GM19438 (cell line): ENCODE measurements around the gene ADD3.
A peak's percentile ranks its signal among the peaks of the same experiment; 100 is the strongest.

Source experiments
- ATAC-seq: cut with Tn5 transposase; IDR thresholded peaks from one replicate; pipeline ENCODE4 v1.9.1; 2021; ENCODE audit warnings: low read depth; ENCODE audit not compliant: unreplicated experiment

ADD3 gene

GRCh38 chr10:109998513-109998912, 9.3 kb upstream of the ADD3 start:
- ATAC-seq = no peak

- no peak for ATAC-seq
Measured at GRCh38 chr10:110002801-110003523, 4.8 kb upstream of the ADD3 start.

- ATAC-seq = no peak
Measured at GRCh38 chr10:110003524-110003885, 4.3 kb upstream of the ADD3 start.

GRCh38 chr10:110005719-110006118, 2.1 kb upstream of the ADD3 start:
- ATAC-seq = no peak

- no peak for ATAC-seq
Measured at GRCh38 chr10:110006358-110007160, 1.2 kb upstream of the ADD3 start.

GRCh38 chr10:110007161-110007700, 553 bp upstream of the ADD3 start:
- ATAC-seq = peak; percentile 30

GRCh38 chr10:110008518-110009339, 945 bp downstream of the ADD3 start:
- ATAC-seq = peak; percentile 21

- ATAC-seq = no peak
Measured at GRCh38 chr10:110009736-110010475, 2.1 kb downstream of the ADD3 start.

- no peak for ATAC-seq
Measured at GRCh38 chr10:110010486-110011378, 2.9 kb downstream of the ADD3 start.

- ATAC-seq = no peak
Measured at GRCh38 chr10:110011681-110012080, 3.9 kb downstream of the ADD3 start.

- no peak for ATAC-seq
Measured at GRCh38 chr10:110013630-110014293, 6.0 kb downstream of the ADD3 start.

GRCh38 chr10:110016039-110016438, 8.3 kb downstream of the ADD3 start:
- ATAC-seq = no peak

GRCh38 chr10:110017052-110017451, 9.3 kb downstream of the ADD3 start:
- ATAC-seq = no peak

- no peak for ATAC-seq
Measured at GRCh38 chr10:110017907-110018306, 10.1 kb downstream of the ADD3 start.

GRCh38 chr10:110020265-110020664, 12.5 kb downstream of the ADD3 start:
- no peak for ATAC-seq

GRCh38 chr10:110022716-110023504, 15.1 kb downstream of the ADD3 start:
- no peak for ATAC-seq

GRCh38 chr10:110023785-110024465, 16.1 kb downstream of the ADD3 start:
- no peak for ATAC-seq
